ENCODE measurements around the gene MUC12.
"Not testable (repeated sequence)": the region's sequence is repeated elsewhere in the genome, so short reads cannot be mapped to it uniquely, and the experiment has no call there.

MUC12 gene

GRCh38 chr7:100963386-100963785 lies 6.0 kb upstream of the MUC12 start:
- DNase-seq: no peak

GRCh38 chr7:100963874-100964273 lies 5.5 kb upstream of the MUC12 start:
- no peak for DNase-seq

- no peak for DNase-seq
These were observed 4.7 kb upstream of the MUC12 start for GRCh38 chr7:100964630-100965029.

- DNase-seq: no peak
These were observed 4.2 kb upstream of the MUC12 start for GRCh38 chr7:100965045-100965722.

- no peak for DNase-seq
These were observed 3.4 kb upstream of the MUC12 start for GRCh38 chr7:100965723-100966541.

GRCh38 chr7:100966542-100967291 lies 2.6 kb upstream of the MUC12 start:
- DNase-seq: no peak

GRCh38 chr7:100967292-100967863 lies 2.0 kb upstream of the MUC12 start:
- no peak for DNase-seq

GRCh38 chr7:100968031-100968430 lies 1.3 kb upstream of the MUC12 start:
- DNase-seq: no peak

- DNase-seq: no peak
These were observed 715 bp upstream of the MUC12 start for GRCh38 chr7:100968650-100969049.

- DNase-seq: no peak
These were observed 2.0 kb downstream of the MUC12 start for GRCh38 chr7:100971111-100972001.

GRCh38 chr7:100972002-100972347 lies 2.6 kb downstream of the MUC12 start:
- no peak for DNase-seq

- no peak for DNase-seq
These were observed 4.7 kb downstream of the MUC12 start for GRCh38 chr7:100974021-100974420.

GRCh38 chr7:100975371-100975821 lies 6.0 kb downstream of the MUC12 start:
- DNase-seq: no peak

- no peak for DNase-seq
These were observed 8.9 kb downstream of the MUC12 start for GRCh38 chr7:100978300-100978699.

GRCh38 chr7:100983451-100984187 lies 14.3 kb downstream of the MUC12 start:
- DNase-seq: no peak

- not testable (repeated sequence) for DNase-seq
These were observed 15.0 kb downstream of the MUC12 start for GRCh38 chr7:100984241-100984918.

- not testable (repeated sequence) for DNase-seq
These were observed 15.8 kb downstream of the MUC12 start for GRCh38 chr7:100985033-100985797.

GRCh38 chr7:100991631-100992030 lies 22.3 kb downstream of the MUC12 start:
- no peak for DNase-seq

GRCh38 chr7:100992280-100992679 lies 22.9 kb downstream of the MUC12 start:
- DNase-seq: not testable (repeated sequence)

GRCh38 chr7:100994671-100995070 lies 25.3 kb downstream of the MUC12 start:
- DNase-seq: not testable (repeated sequence)

Measured in NCI-H524 treated with DMSO at 0.1 percent for 48 hours (cell line).